MM.1S (cell line): Measurements from ENCODE around the gene MRPL38.

Experiments used
- EZH2 ChIP-seq: fragments of 300-600 bp; sonication (generic); optimal IDR thresholded peaks from 2 replicates; pipeline ENCODE3; 2017; ENCODE audit warnings: low read depth, mild to moderate bottlenecking, antibody characterized with exemption, low read length, mixed read lengths
- TF ChIP-seq, protein P1 (sequence below): fragments of 300-600 bp; sonication (generic); IDR thresholded peaks from 2 replicates; pipeline ENCODE4 v1.5.1; 2016; ENCODE audit warnings: antibody characterized with exemption, low read length, mixed read lengths

DNA sequence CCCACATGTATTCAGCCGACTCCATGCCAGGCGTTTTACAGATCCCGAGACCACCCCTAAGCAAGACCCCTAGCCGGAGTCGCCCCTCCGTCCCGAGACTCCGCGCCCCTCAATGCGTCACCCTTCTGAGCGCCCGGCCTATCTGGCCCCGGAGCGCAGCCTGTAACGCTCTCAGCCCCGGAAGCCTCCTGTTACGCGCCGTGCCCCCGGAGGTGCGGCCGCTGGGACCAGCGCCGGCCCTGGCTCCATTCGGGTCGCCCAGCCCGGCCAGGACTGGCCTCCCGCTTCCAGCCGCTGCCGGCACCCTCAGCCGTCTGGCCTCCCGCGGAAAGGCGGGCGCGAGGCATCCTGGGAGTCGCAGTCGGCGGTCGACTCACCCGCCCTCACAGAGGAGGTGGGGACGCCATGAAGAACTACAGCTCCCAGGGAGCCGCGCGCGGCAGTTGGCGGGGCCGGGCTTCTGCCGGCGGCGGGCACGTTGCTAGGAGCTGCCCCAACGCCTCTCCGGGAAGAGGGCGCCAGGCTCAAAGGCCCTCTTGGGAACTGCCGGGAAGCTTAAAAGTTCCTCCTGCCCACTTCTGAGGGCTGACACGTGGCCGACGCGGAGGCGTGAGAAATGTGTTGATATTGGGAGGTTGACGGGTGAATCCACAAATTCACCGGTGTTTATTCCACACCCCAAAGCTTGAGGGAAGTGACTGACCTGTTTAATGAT lies 36.2 kb upstream of the MRPL38 start, which contains the start of gene FBF1:
- TF ChIP-seq, protein P1, sequence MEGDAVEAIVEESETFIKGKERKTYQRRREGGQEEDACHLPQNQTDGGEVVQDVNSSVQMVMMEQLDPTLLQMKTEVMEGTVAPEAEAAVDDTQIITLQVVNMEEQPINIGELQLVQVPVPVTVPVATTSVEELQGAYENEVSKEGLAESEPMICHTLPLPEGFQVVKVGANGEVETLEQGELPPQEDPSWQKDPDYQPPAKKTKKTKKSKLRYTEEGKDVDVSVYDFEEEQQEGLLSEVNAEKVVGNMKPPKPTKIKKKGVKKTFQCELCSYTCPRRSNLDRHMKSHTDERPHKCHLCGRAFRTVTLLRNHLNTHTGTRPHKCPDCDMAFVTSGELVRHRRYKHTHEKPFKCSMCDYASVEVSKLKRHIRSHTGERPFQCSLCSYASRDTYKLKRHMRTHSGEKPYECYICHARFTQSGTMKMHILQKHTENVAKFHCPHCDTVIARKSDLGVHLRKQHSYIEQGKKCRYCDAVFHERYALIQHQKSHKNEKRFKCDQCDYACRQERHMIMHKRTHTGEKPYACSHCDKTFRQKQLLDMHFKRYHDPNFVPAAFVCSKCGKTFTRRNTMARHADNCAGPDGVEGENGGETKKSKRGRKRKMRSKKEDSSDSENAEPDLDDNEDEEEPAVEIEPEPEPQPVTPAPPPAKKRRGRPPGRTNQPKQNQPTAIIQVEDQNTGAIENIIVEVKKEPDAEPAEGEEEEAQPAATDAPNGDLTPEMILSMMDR, result no peak
- TF ChIP-seq EZH2, result no peak
